Activated T-cell treated with anti-CD3 and anti-CD28 coated beads for 4 hours (primary cell): ENCODE measurements around the gene CAMK2A.

Experiments used
- DNase-seq: peaks from one replicate; pipeline ENCODE4 v3.0.0-alpha.2; 2020

CAMK2A gene

DNA sequence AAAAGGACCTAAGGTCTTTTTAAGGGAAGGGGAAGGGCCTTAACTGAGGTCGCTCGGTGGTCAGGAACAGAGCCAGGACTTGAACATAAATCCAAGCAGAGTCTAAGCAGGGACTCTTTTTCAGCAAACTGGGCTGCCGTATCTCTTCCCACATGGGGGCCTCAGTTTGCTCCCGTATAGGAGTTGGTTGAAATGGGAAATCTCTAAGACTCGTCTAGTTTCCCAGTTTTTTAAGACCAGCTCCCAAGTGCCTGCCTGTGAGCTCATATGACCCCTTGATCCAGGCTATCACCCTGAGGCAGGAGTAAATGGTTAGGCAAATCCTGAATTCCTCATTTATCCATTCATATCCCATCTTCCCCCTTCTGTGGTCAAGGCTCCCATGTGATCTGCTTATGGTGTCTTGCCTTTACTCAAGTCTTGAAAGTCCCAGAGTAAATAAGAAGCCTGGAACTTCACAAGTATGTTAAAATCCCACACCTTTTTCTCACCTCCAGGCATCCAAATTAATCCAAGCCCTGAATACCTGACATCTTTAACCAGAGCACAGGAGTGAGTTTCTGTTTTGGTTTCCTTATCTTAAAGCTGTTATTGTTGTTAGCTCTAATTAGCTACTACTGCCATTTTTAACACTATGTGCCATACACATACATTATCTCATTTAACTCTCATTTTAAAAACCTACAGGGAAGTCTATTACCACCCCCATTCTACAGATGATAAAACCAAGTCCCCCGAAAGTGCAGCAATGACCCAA is 10.2 kb upstream of the CAMK2A start:
- no peak for DNase-seq

DNA sequence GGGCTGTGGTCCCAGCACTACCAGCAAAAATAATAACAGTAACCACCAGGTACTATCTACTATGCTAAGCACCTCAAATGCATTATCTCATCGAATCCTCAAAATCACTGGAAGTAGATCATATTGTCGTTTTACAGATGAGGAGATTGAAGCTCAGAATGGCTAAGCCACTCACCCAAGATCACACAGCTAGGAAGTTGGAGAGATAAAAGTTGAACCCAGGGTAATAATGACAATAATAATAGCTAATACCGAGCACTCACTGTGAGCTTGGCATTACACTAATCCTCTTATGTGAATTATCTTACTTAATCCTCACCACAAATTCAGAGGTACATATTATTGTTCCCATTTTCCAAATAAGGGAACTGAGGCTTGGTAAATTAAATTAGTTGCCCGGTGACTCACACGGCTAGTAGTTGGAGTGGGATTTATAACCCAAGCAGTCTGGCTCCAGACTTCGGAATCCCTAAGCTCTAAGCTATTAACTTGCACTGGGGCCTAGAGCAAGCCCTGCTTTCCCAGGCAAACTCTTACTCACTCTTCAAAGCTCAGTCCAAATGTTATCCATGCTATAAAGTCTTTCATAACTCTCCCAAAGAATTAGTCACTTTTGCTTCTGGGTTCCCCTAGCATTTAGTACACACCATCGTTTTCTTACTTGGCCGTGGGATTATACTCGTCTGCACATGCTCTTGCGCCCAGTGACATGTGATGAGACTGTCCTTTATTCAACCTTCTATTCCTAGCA is 9.3 kb upstream of the CAMK2A start:
- DNase-seq: no peak

DNA sequence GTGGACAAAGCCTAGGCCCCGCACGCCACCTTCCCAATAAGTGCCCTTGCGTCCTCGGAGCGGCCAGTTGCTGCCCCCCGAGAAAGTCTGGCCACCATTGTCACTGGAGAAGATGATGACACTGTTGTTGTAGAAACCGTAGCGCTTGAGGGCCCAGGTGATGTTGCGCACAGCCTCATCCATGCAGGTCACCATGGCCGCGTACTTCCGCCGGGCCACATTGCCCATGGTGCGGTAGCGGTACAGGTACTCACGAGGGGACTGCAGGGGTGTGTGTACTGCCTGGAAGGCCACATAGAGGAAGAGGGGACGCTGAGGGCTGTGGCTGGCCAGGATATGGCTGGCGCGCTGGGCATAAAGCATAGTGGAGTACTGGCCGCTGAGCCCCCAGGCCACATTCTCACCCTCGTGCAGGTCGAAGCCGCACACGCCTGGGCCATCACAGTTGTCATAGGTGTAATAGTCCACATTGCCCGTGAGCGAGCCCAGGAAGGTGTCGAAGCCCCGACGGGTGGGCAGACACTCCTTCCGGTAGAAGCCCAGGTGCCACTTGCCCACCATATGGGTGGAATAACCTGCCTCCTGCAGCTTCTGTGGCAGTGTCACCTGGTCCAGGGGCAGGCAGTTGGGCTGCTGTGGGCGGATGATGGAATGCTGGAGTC is 8.5 kb upstream of the CAMK2A start:
- DNase-seq: no peak

DNA sequence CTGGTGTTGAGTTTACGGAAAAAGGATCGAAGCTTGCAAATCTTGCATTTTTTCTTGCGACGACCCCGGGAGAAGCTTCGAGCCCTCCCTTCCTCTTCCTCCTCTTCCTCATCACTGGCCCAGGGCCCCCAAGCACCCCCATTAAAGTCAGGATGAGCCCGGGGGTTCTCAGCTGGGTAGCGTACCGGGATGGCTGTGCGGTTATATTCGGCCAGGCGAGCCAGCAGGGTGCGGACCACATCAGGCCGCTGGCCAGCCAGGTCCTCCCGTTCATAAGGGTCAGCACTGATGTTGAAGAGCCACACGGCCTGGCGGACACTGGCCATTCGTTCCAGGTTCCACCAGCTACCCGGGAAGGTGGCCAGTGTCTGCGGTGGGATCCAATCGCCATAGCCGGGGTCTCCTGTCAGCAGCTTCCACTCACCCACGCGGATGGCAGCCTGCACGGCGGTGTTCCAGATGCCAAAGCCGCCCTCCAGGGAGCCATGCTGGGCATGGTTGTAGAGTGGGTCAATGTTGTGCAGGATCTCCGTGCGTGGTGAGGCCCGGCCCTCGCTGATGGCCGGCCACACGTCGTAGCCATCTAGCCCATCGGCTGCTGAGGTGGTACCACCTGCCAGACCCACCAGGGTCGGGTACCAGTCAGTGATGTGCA is 7.8 kb upstream of the CAMK2A start:
- no peak for DNase-seq

DNA sequence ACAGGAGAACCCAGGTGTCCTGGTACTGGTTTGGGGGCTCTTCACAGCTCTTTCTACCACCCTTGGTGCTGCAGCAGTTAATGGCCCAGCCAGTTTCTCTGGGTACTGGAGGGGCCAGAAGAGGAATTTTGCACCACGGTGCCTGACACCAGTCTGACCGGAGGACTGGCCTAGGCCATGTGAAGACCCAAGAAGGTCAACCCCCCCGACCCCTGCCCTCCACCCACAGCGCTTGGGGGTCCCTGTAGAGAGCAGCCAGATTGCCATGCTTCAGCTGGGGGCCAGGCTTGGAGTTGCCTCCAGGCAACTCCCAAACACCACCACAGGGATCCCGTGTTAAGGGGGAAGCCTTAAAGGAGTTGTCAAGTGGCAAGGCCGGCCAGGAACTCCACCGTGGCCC is 6.9 kb upstream of the CAMK2A start:
- no peak for DNase-seq

DNA sequence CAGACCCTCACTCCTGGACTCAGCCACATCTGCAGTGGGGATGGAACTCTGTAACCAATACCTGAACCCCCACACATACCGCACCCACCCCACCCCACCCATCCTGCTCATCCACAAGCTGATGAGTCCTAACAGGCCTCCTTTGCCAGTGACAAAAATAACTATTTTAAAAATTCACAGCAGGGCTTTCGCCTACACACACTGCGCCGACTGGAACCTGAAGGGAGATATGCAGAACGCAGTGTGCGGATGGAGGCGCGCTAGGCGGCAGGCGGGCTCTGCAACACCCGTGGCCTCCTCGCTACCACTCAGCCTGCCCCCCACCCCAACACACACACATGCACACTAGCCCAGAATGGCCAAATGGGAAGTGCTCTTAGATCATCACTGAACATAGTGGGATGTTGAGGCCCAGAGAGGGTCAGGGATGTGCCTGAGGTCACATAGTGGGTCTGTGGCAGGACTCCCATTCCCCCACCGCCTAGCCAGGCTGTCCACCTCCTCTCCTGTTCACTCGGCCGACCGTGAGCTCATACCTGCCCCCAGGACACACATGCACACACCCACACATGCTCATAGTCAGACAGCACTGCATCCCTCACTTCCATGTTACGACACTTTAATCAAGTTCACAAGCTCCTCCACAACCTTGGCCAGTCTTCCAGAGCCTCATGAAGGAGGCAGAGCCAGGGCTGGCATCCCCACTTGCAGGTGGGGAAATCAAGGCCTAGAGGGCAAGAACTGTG is 6.3 kb upstream of the CAMK2A start:
- DNase-seq: no peak

DNA sequence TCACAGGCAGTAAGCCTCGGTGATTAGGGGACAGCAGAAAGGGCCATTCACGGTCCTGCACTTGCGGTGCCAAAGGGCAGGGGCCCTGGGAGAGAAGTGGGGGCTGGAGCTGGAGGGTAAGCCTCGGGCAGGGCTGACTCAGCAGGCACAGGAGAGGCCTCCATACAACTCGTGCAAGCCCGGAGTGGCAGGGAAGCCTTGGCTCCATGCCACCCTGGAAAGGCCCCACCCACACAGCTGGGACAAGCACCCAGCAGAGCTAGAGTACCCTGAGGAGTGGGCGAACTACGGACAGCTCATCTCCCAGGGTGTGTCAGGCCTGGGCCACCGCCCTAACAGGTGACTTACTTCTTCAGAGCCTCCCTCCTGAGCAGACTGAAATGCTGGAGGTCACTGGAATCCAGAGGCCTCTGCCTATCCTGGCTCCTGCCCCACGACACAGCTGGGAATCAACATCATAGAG is 5.6 kb upstream of the CAMK2A start:
- DNase-seq: no peak

DNA sequence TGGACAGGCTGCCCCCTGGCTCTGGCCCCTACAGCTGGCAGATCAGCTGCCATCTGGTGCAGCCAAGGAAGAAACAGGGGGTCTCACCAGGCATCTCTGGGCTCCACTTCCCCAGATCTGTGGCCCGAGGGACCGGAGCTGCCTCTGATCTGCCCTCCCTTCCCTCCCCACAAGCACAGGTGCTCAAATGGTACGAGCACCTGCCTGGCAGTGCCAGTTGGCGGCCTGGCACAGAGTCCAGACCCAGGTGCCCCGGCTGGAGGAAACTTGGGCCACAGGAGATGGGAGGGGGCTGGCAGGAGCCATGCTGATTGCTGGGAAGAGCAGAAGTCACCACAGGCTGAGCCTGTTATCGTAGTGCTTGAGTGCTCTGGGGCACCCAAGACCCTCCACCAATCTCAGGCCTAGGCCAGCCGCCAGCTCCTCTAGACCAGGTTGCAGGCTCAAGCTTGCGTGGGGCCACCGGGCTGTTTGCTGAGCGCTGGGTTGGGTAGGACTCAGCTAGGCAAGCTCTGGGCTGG is 5.0 kb upstream of the CAMK2A start:
- no peak for DNase-seq

DNA sequence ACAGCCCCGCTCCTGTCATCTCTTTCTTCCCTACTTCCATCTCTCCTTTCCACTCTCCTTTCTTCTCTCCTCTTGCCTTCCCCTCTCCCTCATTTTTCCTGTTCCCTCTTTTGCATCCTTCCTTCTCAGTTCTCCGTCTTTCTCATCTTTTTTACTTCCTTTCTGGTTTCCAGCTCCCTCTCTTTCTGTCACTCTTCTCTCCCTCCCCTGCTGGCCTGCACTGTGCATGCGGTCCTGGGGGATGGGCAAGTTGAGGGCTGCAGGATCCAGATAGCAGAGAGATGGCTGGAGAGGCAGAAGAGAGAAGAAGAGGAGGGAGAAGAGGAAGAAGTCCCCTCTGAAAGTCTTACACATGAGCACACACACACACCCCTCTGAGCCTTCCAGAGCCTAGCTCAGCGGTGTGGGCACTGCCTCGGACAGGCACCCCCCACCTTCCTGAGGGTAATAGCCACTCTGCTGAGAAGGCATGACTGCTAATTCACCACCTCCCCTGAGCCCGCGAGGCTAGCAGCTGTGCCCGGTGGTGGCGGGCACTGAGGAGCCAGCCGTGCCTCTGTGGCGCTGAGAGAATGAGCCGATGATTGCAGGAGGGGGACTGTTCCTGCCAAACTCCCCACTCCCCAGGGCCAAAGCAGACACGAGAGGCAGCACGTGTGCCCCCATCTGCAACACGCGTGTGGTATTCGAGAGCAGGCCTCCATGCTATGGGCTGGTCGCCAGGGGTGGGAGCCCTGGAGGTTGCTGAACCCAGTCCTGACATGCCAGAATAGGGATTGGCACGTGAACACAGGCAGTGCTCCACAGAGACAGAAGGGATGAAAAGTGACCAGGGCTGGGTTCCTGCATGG is 3.7 kb upstream of the CAMK2A start:
- DNase-seq: no peak

DNA sequence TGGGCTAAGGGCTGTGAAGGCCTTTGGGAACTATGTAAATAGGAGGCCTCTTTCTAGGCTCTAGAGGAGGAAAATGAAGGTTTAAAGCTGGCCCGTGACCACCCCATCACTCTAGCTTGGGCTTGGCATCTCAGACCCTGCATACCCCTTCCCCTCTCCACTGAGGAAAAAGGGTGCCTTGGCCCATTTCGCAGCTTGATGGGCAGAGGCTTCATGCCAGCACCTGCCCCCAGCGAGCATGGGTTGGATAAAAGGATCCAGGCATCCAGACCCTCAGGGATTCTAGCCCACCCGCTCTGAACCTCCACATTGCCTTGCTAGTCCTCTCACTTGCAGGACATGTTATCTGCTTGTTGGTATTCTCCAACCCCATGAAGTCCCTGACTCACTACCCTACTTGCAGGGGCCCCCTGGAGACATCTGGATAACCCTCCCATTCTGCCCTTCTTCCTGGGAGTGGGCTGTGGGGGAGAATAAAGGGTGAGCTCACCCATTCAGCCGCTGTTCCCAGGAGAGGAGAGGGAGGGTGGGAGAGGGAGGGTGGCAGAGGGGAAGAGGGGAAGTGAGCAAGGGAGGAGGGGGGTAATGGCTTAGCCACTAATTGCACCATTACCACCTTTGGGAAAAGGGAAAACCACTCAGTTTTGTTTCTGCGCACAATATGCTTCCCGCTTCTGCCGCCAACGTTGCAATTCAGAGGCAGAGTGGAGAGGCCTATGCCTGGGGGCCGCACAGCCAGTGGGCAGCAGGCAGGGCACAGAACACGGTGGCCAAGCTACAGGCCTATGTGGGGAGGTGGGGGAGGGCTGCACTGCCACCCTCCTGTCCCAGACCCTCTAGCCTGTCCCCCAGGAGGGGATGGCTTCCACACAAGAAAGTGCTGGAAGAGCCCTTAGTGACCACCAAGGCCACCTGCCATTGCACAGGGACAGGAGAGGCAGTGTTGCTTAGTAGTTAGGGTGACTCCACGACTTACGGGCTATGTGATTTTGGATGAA is 2.1 kb upstream of the CAMK2A start:
- DNase-seq: no peak

DNA sequence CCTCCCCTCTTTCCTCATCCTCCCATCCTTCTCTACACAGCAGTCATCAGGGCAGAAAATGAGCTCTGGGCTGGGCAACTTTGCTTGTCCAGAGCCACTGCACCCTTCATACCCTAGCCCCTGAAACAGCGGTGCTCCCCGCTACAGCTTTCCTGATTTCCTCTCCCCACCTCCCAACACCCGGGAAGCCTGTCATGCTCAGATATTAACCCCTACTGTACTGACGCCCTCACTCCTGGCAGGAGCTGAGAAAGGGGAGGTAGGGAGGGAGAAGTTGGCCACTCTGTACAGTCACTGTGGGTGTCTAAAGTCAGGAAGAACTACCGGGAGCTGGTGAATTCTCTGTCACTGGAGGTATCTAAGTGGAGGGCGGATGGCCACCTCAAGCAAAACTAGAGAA is 782 bp downstream of the CAMK2A start:
- DNase-seq: no peak

DNA sequence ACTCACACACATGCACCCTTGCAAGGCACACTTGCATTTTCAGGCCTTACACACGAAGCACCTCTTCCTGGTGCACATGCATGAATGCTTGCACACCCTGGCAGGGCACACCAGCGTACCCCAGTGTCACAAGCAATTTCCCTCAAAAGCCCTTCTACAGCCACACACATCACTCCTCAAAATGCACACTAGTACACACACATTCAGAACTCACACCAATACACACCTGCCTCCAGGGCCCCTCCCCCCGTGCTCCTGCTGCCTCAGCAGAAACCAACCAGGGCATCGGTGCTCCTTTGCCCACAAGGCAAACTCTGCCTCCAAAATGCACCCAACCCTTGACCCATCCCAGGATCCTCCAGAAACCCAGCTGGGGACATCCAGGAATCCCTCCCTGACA is 1.2 kb downstream of the CAMK2A start:
- no peak for DNase-seq

DNA sequence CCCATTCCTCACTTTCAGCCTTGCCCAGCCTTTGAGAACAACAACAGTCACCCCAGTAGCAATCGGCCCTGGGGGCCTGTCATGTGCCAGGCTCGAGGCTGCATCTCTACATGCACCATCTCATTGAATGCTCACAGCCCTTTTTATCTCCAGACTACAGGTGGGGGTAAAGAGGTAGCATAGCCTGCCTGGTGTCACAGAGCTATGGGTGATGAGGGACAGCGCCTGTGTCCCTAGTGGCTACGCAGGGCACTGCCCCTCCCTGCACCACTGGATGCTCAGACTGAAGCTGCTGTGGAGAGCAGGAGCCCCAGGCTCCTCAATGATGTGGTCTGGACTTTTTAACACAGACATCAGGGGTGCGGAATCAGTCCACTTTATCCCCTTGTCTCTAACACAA is 2.8 kb downstream of the CAMK2A start:
- no peak for DNase-seq

DNA sequence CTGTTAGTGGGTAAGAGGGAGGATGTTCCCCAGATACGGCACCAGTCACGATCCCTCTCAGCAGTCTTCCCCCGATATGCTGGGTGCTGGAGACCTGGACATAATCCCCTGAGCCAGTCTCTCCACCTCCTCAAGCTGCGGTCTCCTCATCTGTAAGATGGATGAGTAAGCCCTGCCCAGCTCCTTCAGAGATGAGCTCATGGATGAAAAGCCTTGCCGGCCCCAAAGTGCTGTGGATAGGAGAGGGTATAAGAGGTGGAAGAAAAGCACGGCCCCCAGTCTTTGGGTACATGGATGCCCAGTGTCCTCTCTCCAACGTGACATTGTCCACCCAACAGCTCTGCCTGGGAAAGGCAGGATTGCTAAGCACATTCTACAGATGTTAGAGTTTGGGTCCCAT is 4.5 kb downstream of the CAMK2A start:
- no peak for DNase-seq

DNA sequence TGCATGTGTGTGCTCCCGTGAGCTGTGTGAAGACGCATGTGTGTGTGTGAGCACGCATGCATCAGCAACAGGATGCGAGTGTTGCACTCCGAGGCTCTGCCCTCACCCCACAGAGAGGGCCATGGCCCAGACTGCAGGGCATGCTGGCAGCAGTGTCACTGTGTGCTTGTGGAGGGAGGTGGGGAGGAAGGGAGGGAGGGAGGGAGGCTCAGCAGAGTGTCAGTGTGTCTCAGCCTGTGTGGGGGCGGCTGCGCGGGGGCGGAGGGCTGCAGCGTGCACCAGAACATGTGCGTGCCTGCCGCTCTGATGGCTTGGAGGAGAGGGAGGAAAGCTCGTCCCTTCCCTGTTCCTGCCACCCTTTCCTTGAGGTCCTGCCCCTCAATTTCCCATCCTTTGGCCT is 5.3 kb downstream of the CAMK2A start:
- no peak for DNase-seq

DNA sequence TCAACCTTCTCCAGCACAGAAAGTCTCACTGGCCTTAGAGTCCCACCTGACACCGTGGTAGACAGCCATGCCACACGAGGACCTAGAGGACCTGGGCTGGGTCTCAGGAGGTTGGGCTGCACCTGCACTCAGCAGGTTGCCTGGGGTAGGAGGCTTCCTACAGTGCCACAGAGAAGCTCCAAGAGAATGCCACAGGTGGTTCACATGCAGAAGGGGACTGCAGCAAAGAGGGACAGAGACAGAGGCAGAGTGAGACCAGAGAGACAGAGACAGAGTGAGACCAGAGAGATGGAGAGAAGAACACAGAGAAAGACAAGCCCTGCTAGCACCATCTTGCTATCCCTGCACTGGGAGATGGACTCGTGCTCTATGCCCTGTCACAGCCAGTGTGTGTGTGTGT is 5.7 kb downstream of the CAMK2A start:
- DNase-seq: no peak

DNA sequence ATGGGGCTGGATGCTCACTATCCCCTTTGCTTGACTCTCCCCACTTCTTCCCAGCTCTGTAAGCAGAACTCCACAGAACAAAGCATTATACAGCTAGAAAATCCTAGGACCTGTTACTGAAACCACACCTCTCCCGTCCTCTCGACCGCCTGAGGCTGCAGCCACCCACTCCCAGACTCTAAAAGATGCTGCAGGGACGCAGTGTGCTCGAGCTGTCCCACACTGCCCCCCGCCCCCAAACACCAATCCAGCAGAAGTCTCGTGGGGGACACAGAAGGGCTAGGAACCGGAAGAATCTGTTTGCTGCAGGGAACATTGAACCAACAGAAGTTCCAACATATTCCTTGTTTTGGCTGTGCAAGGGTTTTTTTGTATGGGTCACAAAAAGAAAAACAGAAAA is 7.6 kb downstream of the CAMK2A start:
- DNase-seq: no peak

DNA sequence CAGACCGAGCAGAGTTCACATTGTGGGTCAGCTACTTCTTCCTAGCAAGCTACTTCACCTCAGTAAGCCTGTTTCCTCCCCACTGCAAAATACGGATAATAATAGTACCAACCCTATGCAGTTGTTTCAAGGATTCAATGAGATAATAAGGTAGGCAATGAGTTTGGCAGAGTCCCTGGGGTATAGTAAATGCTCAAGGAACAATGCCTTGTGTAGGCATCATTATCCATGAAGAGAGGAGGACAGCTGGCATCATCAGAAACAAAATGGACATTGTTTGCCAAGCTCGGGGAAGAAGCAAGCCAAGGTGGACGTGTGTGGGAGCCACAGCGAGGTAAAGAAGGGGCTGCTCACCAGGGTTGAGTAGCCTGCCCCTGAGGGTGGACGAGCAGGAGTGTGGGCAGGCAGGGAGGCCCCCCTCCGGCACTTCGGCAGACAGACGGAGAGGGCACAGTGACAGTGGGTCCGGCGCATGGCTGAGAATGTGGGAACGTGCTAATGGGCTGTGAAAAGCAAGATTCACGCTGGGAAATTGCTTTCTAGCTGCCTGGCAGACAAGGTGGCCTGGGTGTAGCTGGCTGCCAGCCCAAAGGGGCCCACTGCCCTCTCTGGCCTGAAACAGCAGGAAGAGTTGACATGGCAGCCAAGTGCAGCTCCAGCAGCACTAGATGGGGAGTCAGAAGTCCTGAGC is 10.1 kb downstream of the CAMK2A start:
- DNase-seq: no peak

DNA sequence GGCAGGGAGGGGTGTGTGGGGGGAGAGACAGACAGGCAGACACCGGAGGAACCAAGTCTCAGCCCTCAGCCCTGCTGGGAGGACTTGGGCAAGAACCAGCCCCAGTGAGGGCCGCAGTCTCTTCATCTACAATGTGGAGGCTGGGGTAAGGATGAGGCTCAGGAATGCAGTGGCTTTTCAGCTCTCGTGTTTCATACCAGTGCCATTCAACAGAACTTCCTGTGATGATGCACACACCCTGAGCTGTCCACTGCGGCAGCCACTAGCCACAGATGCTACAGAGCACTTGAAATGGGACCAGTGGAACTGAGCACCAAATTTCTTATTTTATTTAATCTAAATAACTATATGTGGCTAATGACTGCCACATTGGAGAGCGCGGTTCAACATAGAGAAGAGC is 10.7 kb downstream of the CAMK2A start:
- DNase-seq: no peak
